ENCODE measurements around the gene IL17RB. TPM values are rescaled to one million over a fixed set of nuclear protein-coding genes. Genes with fewer than 3 reads are reported as not detected.

The IL17RB gene
- total RNA-seq, 4 donors from 2014 or later, result 3.3 to 7.1 (median 5.0) TPM

- no peak for DNase-seq (ENCODE audit: low spot score in 2 of 2)
- no peaks in the 10 kb centered on the region for H3K9me3 ChIP-seq
- no peak for TF ChIP-seq EP300 (IDR thresholded peaks at IDR 0.05)
- TF ChIP-seq CTCF (IDR thresholded peaks at IDR 0.05), result no peak
- no peak for TF ChIP-seq POLR2A (IDR thresholded peaks at IDR 0.05)
- H3K4me3 ChIP-seq, result no peak overlapping the region
- H3K4me1 ChIP-seq, result peaks cover 0 to 5% (median 0%) of the 10 kb centered on the region in 4 donors
- H3K36me3 ChIP-seq, result peaks cover 0 to 12% (median 0%) of the 10 kb centered on the region in 3 donors
- no peak overlapping the region for H3K27ac ChIP-seq
- 79 to 83% methylated on average over 4 of the region's 4 CpGs for WGBS, 2 donors
- no peaks in the 10 kb centered on the region for H3K27me3 ChIP-seq
Observed at GRCh38 chr3:53805463-53806159, 40.8 kb upstream of the IL17RB start.

GRCh38 chr3:53806182-53807116 is 39.9 kb upstream of the IL17RB start:
- Histone ChIP-seq H3K27me3 (no peaks in the 10 kb centered on the region), H3K4me3 (no peak overlapping the region), H3K36me3 (peaks cover 0 to 17% (median 0%) of the 10 kb centered on the region in 3 donors), H3K9me3 (no peaks in the 10 kb centered on the region), H3K4me1 (peaks cover 0 to 5% (median 0%) of the 10 kb centered on the region in 4 donors), H3K27ac (no peak overlapping the region)
- WGBS, 2 donors, result 74 to 82% methylated on average over 9 to 10 of the region's 10 CpGs
- TF ChIP-seq POLR2A (IDR thresholded peaks at IDR 0.05), result no peak
- no peak for TF ChIP-seq CTCF (IDR thresholded peaks at IDR 0.05)
- TF ChIP-seq EP300 (IDR thresholded peaks at IDR 0.05), result no peak
- DNase-seq (ENCODE audit: low spot score in 2 of 2), result no peak

- no peak overlapping the region for H3K4me3 ChIP-seq
- 77 to 78% methylated on average over 15 of the region's 15 CpGs for WGBS, 2 donors
- DNase-seq (ENCODE audit: low spot score in 2 of 2), result no peak
- no peak for TF ChIP-seq EP300 (IDR thresholded peaks at IDR 0.05)
- H3K27ac ChIP-seq, result no peak overlapping the region
- H3K27me3 ChIP-seq, result no peaks in the 10 kb centered on the region
- H3K4me1 ChIP-seq, result peaks cover 0 to 5% (median 0%) of the 10 kb centered on the region in 4 donors
- H3K9me3 ChIP-seq, result no peaks in the 10 kb centered on the region
- H3K36me3 ChIP-seq, result peaks cover 0 to 17% (median 0%) of the 10 kb centered on the region in 3 donors
Observed at GRCh38 chr3:53807117-53807810, 39.1 kb upstream of the IL17RB start.

GRCh38 chr3:53808496-53808895 is 37.9 kb upstream of the IL17RB start:
- peak overlapping the region in 3 of 4 donors; percentile 6 to 39 (median 12) for H3K27ac ChIP-seq
- no peak for DNase-seq (ENCODE audit: low spot score in 2 of 2)

More at GRCh38 chr3:53808496-53808895, 37.9 kb upstream of the IL17RB start:
- TF ChIP-seq EP300 (IDR thresholded peaks at IDR 0.05), result no peak
- no peak for TF ChIP-seq POLR2A (IDR thresholded peaks at IDR 0.05)
- no peak for TF ChIP-seq CTCF (IDR thresholded peaks at IDR 0.05)
- Histone ChIP-seq H3K4me3 (no peak overlapping the region), H3K36me3 (peaks cover 0 to 17% (median 0%) of the 10 kb centered on the region in 3 donors), H3K4me1 (peaks cover 0 to 5% (median 0%) of the 10 kb centered on the region in 4 donors), H3K27me3 (no peaks in the 10 kb centered on the region), H3K9me3 (no peaks in the 10 kb centered on the region)
- WGBS, 2 donors, result 93 to 94% methylated on average over 13 of the region's 13 CpGs

Measured in tibial nerve (tissue), 4 donors.